Body of pancreas (tissue), 4 donors: ENCODE measurements around the gene DHX57. TPM values are rescaled to one million over a fixed set of nuclear protein-coding genes. Genes with fewer than 3 reads are reported as not detected.
A peak's percentile ranks its signal among the peaks of the same experiment; 100 is the strongest.
"Not testable (repeated sequence)": the region's sequence is repeated elsewhere in the genome, so short reads cannot be mapped to it uniquely, and the experiment has no call there.

Source experiments
- ATAC-seq: fragments of 150-250 bp; one replicate; pipeline ENCODE4 v1.9.1; 2016
- DNase-seq, 4 donors: peaks; one replicate each; pipeline ENCODE4 v3.0.0-alpha.2; 2019
- H3K27ac ChIP-seq, 4 donors: fragments of 200-600 bp; sonication (generic); 1 replicate in 3 of 4; 2 replicates in 1 of 4; pipeline versions ENCODE4 v1.5.1 to v1.6.1; 2016 to 2019; ENCODE audit warnings: mild to moderate bottlenecking in 1 of 4, mixed read lengths in 1 of 4, moderate library complexity in 1 of 4
- H3K27me3 ChIP-seq, 2 donors: fragments of 200-600 bp; sonication (generic); one replicate each; pipeline ENCODE4 v1.6.0; 2016; ENCODE audit warnings: mild to moderate bottlenecking in 1 of 2
- H3K36me3 ChIP-seq, 2 donors: fragments of 200-600 bp; sonication (generic); replicated peaks in 1 of 2; 2 replicates each; pipeline ENCODE4 v1.5.1; 2016; ENCODE audit warnings: low read depth in 2 of 2; ENCODE audit not compliant: insufficient read depth in 1 of 2
- H3K4me1 ChIP-seq: fragments of 200-600 bp; sonication (generic); one replicate; pipeline ENCODE4 v1.6.0; 2016
- H3K4me3 ChIP-seq, 2 donors: fragments of 200-600 bp; sonication (generic); 1 replicate in 1 of 2; 2 replicates in 1 of 2; pipeline ENCODE4 v1.5.1; 2016 to 2019
- H3K9me3 ChIP-seq, 3 donors: fragments of 200-600 bp; sonication (generic); 1 replicate in 2 of 3; 2 replicates in 1 of 3; pipeline ENCODE4 v1.5.1; 2016
- CTCF ChIP-seq, 7 experiments: fragments of 450-650 bp in 4 of 7; fragments of 200-600 bp in 3 of 7; sonication (generic) in 3 of 7; IDR thresholded peaks; one replicate each; pipeline ENCODE4 v1.5.1; 2016 to 2019; ENCODE audit warnings: antibody characterized with exemption in 7 of 7
- POLR2A ChIP-seq, 3 donors: fragments of 450-650 bp; IDR thresholded peaks; one replicate each; pipeline ENCODE4 v1.6.1; 2016; ENCODE audit warnings: antibody characterized with exemption in 3 of 3, mild to moderate bottlenecking in 2 of 3
- WGBS, 2 donors: methylation state at CpG; one replicate each; pipeline ENCODE4 v1.1.5; 2017; 5-methylcytosine and 5-hydroxymethylcytosine counted together
- intact Hi-C: fragments of 100-400 bp; cut with DNase I; formaldehyde crosslinking; loops from one replicate; pipeline ENCODE4 v1.15.1; 2023
- total RNA-seq, 2 donors: library from RNA; depleted of rRNA; stranded (reverse); fragments of >200 nt; gene quantifications; one replicate each; pipeline ENCODE4 v1.1.0, GENCODE V29; 2016

Gene DHX57
- total RNA-seq, 2 donors from 2014 or later: 4.9 to 6.5 TPM

- H3K4me3 ChIP-seq: no peak overlapping the region
- intact Hi-C loops: no loop called here
- no peaks in the 10 kb centered on the region for H3K4me1 ChIP-seq
- DNase-seq: no peak
- TF ChIP-seq CTCF (IDR thresholded peaks at IDR 0.05): no peak
- TF ChIP-seq POLR2A (IDR thresholded peaks at IDR 0.05): no peak
- no peaks in the 10 kb centered on the region for H3K9me3 ChIP-seq
- H3K27ac ChIP-seq: no peak overlapping the region
- H3K36me3 ChIP-seq: peaks cover 0 to 5% of the 10 kb centered on the region in 2 donors
- ATAC-seq: no peak
- no peaks in the 10 kb centered on the region for H3K27me3 ChIP-seq
These were observed 69.0 kb downstream of the DHX57 start for GRCh38 chr2:38806733-38807059.

- DNase-seq (peak in 1 of 4 donors; percentile 6), ATAC-seq (no peak)
- no peak overlapping the region for H3K27ac ChIP-seq
These were observed 69.6 kb downstream of the DHX57 start for GRCh38 chr2:38806015-38806732.

GRCh38 chr2:38797953-38798352 is 77.8 kb downstream of the DHX57 start:
- Histone ChIP-seq H3K27ac (peak overlapping the region in 1 of 4 donors; percentile 47), H3K27me3 (no peaks in the 10 kb centered on the region), H3K4me1 (no peaks in the 10 kb centered on the region), H3K36me3 (no peaks in the 10 kb centered on the region), H3K4me3 (no peak overlapping the region), H3K9me3 (no peaks in the 10 kb centered on the region)
- DNase-seq: no peak
- intact Hi-C loops: no loop called here
- no peak for TF ChIP-seq CTCF (IDR thresholded peaks at IDR 0.05)
- WGBS, 2 donors: 72 to 80% methylated on average over 3 of the region's 3 CpGs
- ATAC-seq: no peak

More at GRCh38 chr2:38806015-38806732, 69.6 kb downstream of the DHX57 start:
- no peaks in the 10 kb centered on the region for H3K27me3 ChIP-seq
- WGBS, 2 donors: 71 to 80% methylated on average over 2 of the region's 2 CpGs
- TF ChIP-seq POLR2A (IDR thresholded peaks at IDR 0.05) (no peak), CTCF (IDR thresholded peaks at IDR 0.05) (no peak)
- H3K4me3 ChIP-seq: no peak overlapping the region
- H3K9me3 ChIP-seq: no peaks in the 10 kb centered on the region
- intact Hi-C loops: no loop called here
- peaks cover 0 to 5% of the 10 kb centered on the region in 2 donors for H3K36me3 ChIP-seq
- no peaks in the 10 kb centered on the region for H3K4me1 ChIP-seq

- TF ChIP-seq CTCF (IDR thresholded peaks at IDR 0.05) (no peak), POLR2A (IDR thresholded peaks at IDR 0.05) (no peak)
- no peaks in the 10 kb centered on the region for H3K9me3 ChIP-seq
- H3K4me1 ChIP-seq: no peaks in the 10 kb centered on the region
- H3K27ac ChIP-seq: peak overlapping the region in 1 of 4 donors; percentile 47
- DNase-seq (no peak), ATAC-seq (peak; percentile 81)
- intact Hi-C loops: no loop called here
- H3K27me3 ChIP-seq: no peaks in the 10 kb centered on the region
- H3K4me3 ChIP-seq: no peak overlapping the region
- 74 to 83% methylated on average over 10 of the region's 10 CpGs for WGBS, 2 donors
- H3K36me3 ChIP-seq: no peaks in the 10 kb centered on the region
These were observed 78.5 kb downstream of the DHX57 start for GRCh38 chr2:38797250-38797676.

GRCh38 chr2:38795016-38795415 is 80.7 kb downstream of the DHX57 start:
- H3K9me3 ChIP-seq, H3K4me3 ChIP-seq, H3K27me3 ChIP-seq, DNase-seq, intact Hi-C loops, H3K4me1 ChIP-seq, H3K36me3 ChIP-seq, H3K27ac ChIP-seq, ATAC-seq: not testable (repeated sequence)
- 80% methylated on average over 7 of the region's 7 CpGs for WGBS, 2 donors
